Right ventricle myocardium inferior (tissue), 1 donor: ENCODE results near the gene MRC2. TPM values are rescaled to one million over a fixed set of nuclear protein-coding genes. Genes with fewer than 3 reads are reported as not detected.
"Not testable (repeated sequence)": the region's sequence is repeated elsewhere in the genome, so short reads cannot be mapped to it uniquely, and the experiment has no call there.

ENCODE experiments used
- ATAC-seq: fragments of 200-7000 bp; cut with Tn5 transposase; one replicate; pipeline ENCODE4 v1.9.1; 2020; ENCODE audit warnings: mild to moderate bottlenecking, moderate library complexity
- DNase-seq: peaks from one replicate; pipeline ENCODE4 v3.0.0; 2021; ENCODE audit errors: missing footprints
- intact Hi-C: fragments of 100-400 bp; cut with DNase I; formaldehyde crosslinking; loops from one replicate; pipeline ENCODE4 v1.11.0; 2022
- total RNA-seq: library from RNA; stranded (reverse); fragmentation: NEBNext Ultra II Directional; extraction: Animal tissue kit (Norgen Biotek cat#: 25700); gene quantifications from one replicate; pipeline ENCODE4 v1.2.1, GENCODE V29; 2021
- donor health status: DM: no; HTN: yes; CAD: no; lungs with severe emphysema.

MRC2 gene
- total RNA-seq, 1 donor from 2014 or later: 33.8 TPM

- DNase-seq (no peak), ATAC-seq (no peak)
- intact Hi-C loops: no loop called here
These were observed 60.5 kb downstream of the MRC2 start for GRCh38 chr17:62687997-62688396.

- ATAC-seq: no peak
- intact Hi-C loops: no loop called here
- no peak for DNase-seq
These were observed 61.1 kb downstream of the MRC2 start for GRCh38 chr17:62688398-62689160.

- ATAC-seq (no peak), DNase-seq (no peak)
- intact Hi-C loops: no loop called here
These were observed 62.1 kb downstream of the MRC2 start for GRCh38 chr17:62689441-62690167.

DNA sequence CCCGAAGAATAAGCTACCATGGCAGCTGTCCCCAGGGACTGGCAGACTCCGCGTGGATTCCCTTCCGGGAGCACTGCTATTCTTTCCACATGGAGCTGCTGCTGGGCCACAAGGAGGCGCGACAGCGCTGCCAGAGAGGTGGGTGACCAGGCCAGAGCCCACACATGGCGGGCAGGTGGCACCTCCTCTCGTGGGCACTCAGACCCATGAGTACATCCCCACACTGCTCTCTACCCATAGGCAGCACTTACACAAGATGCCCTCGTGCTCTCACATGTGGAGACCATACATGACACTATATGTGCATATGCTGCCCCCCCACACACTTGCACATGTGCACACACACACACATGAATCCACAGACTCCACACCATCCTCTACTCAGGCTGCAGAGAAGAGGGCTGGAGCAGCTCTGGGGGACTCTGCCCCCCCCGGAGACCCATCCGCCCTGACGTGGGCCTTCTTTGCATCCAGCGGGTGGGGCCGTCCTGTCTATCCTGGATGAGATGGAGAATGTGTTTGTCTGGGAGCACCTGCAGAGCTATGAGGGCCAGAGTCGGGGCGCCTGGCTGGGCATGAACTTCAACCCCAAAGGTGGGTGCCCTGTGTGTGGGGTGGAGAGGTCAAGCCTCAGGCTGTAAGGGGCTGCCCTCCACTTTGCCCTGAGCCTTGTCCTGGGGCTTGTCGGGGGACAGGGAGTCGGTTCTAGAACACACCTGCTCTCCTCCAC, 62.9 kb downstream of the MRC2 start:
- no peak for ATAC-seq
- DNase-seq: no peak
- intact Hi-C loops: no loop called here

DNA sequence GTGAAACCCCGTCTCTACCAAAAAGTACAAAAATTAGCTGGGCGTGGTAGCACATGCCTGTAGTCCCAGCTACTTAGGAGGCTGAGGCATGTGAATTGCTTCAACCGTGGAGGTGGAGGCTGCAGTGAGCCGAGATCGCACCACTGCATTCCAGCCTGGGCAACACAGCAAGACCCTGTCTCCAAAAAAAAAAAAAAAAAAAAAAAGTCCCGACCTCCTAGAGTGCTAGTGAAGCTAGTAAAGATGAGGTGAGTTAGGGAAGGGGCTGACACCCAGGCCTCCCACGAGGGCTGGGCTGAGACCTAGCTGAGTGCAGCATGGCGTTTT, 64.1 kb downstream of the MRC2 start:
- DNase-seq, intact Hi-C loops, ATAC-seq: not testable (repeated sequence)

DNA sequence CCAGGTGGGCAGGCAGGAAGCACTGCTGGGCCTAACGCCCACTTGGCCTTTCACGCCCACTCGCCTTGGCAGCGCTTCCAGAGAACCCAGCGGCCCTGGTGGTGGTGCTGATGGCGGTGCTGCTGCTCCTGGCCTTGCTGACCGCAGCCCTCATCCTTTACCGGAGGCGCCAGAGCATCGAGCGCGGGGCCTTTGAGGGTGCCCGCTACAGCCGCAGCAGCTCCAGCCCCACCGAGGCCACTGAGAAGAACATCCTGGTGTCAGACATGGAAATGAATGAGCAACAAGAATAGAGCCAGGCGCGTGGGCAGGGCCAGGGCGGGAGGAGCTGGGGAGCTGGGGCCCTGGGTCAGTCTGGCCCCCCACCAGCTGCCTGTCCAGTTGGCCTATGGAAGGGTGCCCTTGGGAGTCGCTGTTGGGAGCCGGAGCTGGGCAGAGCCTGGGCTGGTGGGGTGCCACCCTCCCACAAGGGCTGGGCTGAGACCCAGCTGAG, 64.7 kb downstream of the MRC2 start:
- DNase-seq (no peak), ATAC-seq (no peak)
- intact Hi-C loops: no loop called here

DNA sequence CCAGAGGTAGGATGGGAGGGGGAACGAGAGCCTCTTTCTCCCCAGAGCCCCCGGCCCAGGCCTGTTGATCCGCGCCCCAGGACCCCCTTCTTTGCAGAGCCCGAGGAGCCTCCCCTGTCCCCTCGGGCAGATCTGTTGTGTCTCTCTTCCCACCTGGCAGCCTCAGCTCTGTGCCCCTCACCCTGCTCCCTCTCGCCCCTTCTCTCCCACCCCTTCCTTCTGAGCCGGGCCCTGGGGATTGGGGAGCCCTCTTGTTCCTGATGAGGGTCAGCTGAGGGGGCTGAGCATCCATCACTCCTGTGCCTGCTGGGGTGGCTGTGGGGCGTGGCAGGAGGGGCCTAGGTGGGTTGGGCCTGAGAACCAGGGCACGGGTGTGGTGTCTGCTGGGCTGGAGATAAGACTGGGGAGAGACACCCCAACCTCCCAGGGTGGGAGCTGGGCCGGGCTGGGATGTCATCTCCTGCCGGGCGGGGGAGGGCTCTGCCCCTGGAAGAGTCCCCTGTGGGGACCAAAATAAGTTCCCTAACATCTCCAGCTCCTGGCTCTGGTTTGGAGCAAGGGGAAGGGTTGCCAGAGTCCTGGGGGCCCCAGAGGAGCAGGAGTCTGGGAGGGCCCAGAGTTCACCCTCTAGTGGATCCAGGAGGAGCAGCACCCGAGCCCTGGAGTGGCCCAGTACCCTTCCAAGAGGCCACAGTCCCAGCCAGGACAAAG, 65.4 kb downstream of the MRC2 start:
- intact Hi-C loops: no loop called here
- peak; percentile 61 for ATAC-seq
- no peak for DNase-seq

GRCh38 chr17:62693616-62694409, 66.3 kb downstream of the MRC2 start:
- intact Hi-C loops: no loop called here
- DNase-seq: no peak
- no peak for ATAC-seq

DNA sequence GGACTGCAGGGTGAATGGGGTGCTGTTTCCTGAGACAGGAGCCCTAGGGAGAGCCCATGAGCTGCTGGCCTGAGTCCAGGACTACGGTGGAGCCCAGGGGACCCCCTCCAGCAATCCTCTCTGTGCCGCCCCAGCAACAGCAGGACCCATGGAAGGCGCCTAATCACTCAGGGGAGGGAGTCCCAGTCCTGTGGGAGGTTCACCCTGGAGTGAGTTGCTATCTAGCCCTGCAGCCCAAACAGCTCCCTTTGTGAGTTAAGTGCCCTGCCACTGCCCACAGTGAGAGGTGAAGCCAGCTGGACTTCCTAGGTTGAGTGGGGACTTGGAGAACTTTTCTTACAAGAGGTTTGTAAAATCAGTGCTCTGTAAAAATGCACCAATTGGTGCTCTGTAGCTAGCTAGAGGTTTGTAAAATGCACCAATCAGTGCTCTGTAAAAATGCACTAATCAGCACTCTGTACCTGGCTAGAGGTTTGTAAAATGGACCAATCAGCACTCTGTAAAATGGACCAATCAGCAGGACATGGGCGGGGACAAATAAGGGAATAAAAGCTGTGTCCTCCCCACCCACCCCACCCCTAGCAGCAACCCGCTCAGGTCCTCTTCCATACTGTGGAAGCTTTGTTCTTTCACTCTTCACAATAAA, 67.7 kb downstream of the MRC2 start:
- ATAC-seq: not testable (repeated sequence)

GRCh38 chr17:62696256-62696655, 68.8 kb downstream of the MRC2 start:
- no peak for DNase-seq
- intact Hi-C loops: no loop called here
- no peak for ATAC-seq

More for the DNA sequence above, 67.7 kb downstream of the MRC2 start:
- DNase-seq, intact Hi-C loops: not testable (repeated sequence)

DNA sequence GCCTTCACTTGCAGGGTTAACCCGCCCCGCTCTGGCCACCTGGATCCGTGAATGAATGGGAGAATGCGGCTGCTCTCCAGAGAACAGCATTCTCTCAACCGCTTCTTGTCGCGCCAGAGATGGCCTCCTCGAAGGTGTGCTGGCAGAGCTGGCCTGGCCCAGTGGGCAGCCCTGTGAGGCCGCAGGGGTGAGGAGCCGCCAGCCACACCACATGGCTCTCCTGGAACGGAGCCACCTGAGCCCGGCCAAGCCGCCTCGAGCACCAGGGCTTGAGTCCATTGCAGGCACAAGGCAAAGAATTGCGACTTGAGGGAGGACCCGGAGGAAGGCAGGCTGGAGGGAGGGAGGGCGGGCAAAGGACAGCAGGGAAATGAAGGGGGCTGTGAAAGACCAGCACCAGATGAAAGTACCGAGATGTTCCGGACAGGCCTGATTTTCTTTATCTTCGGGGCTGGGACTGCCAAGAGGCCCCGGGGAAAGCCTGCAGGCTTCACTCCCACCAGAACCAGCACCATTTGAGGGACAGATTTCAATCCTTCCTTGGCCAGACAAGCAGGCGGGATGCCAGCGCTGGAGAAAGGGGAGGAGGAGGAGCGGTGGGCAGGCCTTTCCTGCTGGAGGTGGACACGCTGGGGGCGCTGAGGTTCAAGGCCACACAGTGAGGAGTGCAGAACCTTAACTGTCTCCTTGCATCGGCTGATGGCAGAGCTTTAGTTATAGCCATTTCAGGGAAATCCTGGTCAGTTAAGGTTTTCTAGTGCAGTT, 69.4 kb downstream of the MRC2 start:
- intact Hi-C loops: no loop called here

DNA sequence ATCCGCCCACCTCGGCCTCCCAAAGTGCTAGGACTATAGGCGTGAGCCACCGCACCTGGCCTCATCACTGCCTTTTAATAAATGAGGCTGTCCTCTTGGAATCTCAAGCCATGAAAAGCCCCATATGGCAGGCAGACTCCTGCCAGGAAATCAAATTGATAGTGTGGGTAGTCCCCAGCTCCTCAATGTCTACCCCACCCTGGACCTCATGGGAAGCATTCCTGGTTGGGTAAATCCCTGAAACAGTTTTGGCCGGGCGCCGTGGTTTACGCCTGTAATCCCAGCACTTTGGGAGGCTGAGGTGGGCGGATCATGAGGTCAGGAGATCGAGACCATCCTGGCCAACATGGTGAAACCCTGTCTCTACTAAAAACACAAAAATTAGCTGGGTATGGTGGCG, 71.0 kb downstream of the MRC2 start:
- DNase-seq, intact Hi-C loops, ATAC-seq: not testable (repeated sequence)

More for the DNA sequence above, 69.4 kb downstream of the MRC2 start:
- ATAC-seq (peak; percentile 32), DNase-seq (no peak)

DNA sequence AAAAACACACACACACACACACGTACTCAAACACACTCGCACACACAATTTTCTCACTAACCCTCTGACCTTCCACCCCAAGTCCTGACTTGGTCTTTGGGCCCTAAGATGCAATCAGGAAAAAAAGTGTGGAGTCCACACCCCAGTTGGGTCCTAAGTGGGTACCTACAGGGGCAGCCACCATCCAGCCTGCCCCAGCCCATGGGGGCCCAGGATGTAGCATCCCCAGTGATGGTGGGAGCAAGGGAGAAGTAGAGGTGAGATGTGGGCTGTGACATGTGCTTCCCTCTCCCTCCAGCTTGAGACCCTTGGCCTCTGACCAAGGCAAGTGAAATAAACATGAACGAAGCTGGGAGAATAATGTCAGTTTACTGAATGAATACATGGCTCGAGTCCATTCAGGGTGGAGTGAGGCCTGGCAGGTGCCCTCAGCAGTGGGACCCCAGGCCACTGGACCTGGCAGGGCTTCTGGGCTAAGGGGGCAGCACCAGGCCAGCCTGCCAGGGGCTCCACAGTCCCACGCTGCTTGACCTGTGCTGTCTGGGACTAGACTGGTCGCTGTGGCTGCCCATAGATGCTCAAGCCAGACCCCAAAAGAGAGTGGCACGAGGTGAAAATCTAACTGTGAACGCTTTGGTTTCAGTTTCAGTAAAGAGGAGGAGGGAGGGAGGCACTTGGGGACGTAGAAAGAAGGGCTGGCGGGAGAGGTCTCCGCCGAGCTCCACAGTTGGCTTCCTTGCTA, 73.7 kb downstream of the MRC2 start:
- ATAC-seq (no peak), DNase-seq (no peak)
- intact Hi-C loops: no loop called here

DNA sequence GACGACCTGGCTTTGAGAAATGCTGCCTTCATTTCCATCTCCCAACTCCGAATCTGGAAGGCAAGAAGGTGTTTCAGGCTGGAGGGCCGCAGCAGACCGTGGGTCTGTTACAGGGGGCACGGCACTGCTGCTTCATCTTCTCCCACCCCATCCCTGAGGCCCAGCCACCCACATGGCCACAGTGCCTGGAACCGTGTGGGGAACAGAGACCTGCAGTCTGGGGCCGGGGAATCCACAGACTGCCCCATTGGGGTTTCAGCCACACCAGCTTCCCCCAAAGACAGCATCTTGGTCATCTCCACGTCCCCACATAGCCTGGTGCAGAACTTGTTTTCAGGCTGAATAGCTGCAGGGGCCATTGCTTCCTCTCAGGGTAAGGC, 74.2 kb downstream of the MRC2 start:
- intact Hi-C loops: no loop called here

GRCh38 chr17:62702746-62703260, 75.3 kb downstream of the MRC2 start:
- ATAC-seq (no peak), DNase-seq (no peak)
- intact Hi-C loops: no loop called here

More for the DNA sequence above, 74.2 kb downstream of the MRC2 start:
- ATAC-seq: no peak
- DNase-seq: peak; percentile 45

DNA sequence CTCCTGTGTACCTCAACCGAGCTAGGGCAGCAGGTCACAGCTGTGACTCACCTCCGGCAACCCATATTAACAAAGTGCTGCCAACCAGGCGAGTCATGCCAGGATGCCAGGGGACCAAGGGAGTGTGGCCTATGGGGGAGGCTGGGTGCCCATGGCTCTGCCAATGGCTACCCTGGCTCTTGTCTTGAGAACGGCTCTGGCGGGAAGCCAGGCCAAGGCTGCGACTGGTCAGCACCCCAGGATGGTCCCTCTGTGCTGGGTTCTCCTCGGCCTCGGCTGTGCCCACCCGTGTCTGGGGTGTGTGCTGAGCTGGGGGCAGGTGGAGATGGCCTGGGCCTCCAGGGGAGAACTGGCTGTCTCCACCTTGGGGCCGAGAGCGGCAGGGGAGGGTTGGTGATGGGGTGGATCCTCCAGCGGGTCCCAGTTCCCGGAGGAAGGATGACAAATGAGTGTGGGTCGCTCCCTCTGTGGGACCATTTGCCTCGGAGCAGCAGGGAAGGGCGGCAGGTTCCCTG, 75.8 kb downstream of the MRC2 start:
- intact Hi-C loops: no loop called here
- DNase-seq: no peak
- ATAC-seq: no peak
